Fibroblast of lung (primary cell): ENCODE measurements around the gene DLGAP1.

Experiments used
- CTCF ChIP-seq, 2 donors: IDR thresholded peaks in 1 of 2; conservative IDR thresholded peaks in 1 of 2; 1 replicate in 1 of 2; 2 replicates in 1 of 2; pipeline ENCODE4 v1.5.1; 2011 to 2012; ENCODE audit warnings: low read length in 2 of 2, control low read depth in 1 of 2, inconsistent platforms in 1 of 2, low read depth in 1 of 2, mild to moderate bottlenecking in 1 of 2
- EZH2 ChIP-seq: IDR thresholded peaks from 2 replicates; pipeline ENCODE4 v1.5.1; 2012; ENCODE audit warnings: low read length, control low read depth, mild to moderate bottlenecking; ENCODE audit errors: missing control alignments

GRCh38 chr18:4026542-4026941 is 428.6 kb downstream of the DLGAP1 start:
- TF ChIP-seq CTCF (conservative IDR thresholded peaks at IDR 0.05 in 1 of 2, IDR thresholded peaks at IDR 0.05 in 1 of 2; ENCODE audit: low read depth in 1 of 2, low read length in 2 of 2), result no peak
- TF ChIP-seq EZH2, result no peak
